Mammary epithelial cell (primary cell): ENCODE results near the gene LUC7L.

ENCODE experiments used
- EZH2 ChIP-seq: IDR thresholded peaks from 2 replicates; pipeline ENCODE4 v1.6.1; 2012; ENCODE audit warnings: low read length, inconsistent platforms, borderline replicate concordance
- TF ChIP-seq, protein P1 (sequence below), 2 donors: IDR thresholded peaks in 1 of 2; conservative IDR thresholded peaks in 1 of 2; 2 replicates each; pipeline ENCODE4 v1.5.1; 2011 to 2012; ENCODE audit warnings: inconsistent platforms in 2 of 2, low read length in 2 of 2, mild to moderate bottlenecking in 2 of 2, control low read depth in 1 of 2, low read depth in 1 of 2; ENCODE audit not compliant: insufficient read depth in 1 of 2; ENCODE audit errors: extremely low read depth in 1 of 2

DNA sequence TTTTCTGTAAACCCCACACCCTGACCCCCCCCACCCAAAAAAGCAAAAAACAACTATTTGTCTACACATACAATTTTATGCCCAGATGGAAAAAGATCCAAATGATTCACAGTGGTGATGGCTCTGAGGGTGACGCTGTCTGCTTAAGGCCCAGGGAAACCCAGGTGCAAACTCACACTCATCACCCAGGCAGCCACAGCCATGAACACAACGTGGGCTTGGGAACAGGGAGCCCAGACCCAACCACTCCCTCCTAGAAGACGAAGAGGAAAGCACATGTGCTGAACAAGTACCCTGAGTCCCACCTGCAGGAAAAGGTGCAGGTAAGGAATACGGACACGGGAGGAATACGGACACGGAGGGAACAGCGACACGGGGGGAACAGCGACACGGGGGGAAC is 43.6 kb downstream of the LUC7L start:
- no peak for TF ChIP-seq EZH2
- TF ChIP-seq, protein P1, sequence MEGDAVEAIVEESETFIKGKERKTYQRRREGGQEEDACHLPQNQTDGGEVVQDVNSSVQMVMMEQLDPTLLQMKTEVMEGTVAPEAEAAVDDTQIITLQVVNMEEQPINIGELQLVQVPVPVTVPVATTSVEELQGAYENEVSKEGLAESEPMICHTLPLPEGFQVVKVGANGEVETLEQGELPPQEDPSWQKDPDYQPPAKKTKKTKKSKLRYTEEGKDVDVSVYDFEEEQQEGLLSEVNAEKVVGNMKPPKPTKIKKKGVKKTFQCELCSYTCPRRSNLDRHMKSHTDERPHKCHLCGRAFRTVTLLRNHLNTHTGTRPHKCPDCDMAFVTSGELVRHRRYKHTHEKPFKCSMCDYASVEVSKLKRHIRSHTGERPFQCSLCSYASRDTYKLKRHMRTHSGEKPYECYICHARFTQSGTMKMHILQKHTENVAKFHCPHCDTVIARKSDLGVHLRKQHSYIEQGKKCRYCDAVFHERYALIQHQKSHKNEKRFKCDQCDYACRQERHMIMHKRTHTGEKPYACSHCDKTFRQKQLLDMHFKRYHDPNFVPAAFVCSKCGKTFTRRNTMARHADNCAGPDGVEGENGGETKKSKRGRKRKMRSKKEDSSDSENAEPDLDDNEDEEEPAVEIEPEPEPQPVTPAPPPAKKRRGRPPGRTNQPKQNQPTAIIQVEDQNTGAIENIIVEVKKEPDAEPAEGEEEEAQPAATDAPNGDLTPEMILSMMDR (conservative IDR thresholded peaks at IDR 0.05 in 1 of 2, IDR thresholded peaks at IDR 0.05 in 1 of 2; ENCODE audit: extremely low read depth in 1 of 2, insufficient read depth in 1 of 2, low read depth in 1 of 2, low read length in 2 of 2), result no peak
